Suppressor macrophage treated with lipopolysaccharide for 4 hours (primary cell): ENCODE data around the gene STX16.

ENCODE experiments used
- DNase-seq: peaks from one replicate; pipeline ENCODE4 v3.0.0-alpha.2; 2020

STX16 gene

DNA sequence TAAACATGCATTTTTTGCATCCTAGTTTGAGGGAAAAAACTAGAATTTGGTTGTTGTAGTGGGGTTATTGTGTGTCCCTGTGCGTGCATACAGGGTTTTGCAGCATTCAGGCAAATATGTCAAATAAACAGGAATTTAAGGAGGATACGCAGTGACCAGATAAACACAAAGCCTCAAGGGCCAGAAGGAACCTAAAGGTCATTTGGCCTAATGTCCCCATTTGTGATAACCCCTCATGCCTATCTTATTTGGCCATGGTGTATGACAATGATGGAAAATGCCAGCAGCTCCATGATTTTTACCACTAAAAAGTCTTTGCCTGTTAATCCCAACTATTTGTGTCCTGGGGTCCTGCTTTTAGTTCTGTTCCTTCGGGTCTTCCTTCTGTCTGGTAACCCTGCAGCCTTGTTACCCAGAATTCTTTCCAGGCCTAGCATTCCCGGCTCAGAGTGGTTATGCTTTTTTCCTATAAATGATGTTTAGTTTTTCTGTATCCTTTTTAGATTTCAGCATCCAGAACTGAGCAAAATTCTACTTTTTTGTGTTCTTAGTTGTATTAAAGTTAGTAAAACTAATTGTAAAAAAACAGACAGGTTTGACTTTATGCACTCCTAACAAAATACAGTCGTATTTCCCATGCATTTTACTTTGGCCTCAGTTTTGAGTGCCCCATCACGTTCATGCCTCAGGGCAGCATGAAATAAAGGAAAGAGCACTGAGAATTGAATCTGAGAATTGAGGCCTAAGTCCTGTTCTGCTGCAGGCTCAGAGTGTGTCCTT lies 4.4 kb downstream of the STX16 start:
- DNase-seq: no peak

DNA sequence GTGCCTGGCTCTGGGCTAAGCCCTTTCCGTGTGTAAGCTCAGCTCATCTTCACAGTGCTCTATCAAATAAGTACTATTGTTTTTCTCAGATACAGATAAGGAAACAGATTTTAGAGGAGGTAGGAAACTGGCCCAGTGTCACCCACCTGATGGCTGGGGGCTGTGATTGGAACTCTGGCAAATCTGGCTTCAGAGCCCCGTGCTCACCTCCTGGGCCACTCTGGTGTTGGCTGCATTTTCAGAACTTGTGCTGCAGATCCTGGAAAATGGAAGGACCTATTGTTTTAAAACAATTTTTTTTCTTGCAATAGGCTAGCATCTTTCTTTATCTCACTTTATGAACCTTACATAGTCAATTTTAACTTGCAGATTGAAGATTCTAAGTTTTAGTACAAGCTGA lies 5.7 kb downstream of the STX16 start:
- DNase-seq: no peak

DNA sequence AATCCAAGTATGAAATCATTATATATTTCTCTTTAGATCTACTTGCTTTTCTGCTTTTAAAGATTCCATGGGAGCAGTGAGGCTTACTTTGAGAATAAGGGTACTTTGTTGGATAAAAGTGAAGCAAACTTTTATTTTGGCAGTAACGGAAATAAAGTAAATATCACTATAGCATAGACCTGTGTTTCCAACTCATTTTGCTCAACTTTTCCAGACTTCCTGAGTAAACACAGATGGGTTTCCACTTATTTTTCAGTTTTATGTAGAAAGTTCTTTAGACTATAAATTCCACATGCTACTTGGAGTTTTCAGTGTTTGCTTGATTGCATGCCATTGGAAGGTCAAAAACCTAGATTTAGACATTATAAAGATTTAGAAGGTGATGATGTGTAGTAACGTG lies 6.2 kb downstream of the STX16 start:
- no peak for DNase-seq

DNA sequence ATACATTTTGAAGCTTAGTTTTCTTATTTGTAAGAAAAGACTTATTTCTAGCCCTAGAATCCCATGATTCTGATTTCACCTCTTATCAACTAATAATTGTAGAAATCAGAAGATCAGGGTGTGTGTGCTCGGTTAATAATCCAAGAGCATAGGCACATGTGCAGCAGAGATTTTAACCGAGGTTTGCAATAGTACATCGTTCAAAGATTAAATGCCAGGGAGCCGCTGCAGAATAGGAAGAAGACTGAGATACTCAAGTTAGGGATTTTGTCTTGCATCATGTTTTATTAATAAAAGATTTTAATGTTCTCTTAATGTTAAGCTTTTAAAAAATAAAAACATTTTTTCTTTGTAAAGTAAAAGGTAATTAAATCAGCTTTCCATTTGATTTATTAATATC lies 6.9 kb downstream of the STX16 start:
- DNase-seq: no peak

DNA sequence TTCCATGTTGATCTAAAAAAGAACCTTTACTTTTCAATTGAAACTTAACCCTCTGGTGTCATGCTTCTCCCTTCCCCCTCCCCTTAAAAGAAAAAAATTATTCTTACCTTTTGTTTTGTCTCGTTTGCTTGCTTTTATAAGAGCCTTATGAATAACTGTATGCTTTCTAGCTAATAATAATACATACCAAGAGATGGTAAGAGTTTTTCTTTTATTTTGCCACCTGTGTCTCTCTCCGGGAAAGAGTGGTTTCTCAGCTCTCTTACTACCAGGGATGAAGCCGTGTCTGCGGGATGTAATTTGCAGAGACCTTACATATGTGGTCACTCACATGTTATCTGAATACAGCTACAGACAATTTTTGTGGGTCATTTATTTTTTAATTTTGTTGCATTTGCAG lies 7.7 kb downstream of the STX16 start:
- DNase-seq: no peak

DNA sequence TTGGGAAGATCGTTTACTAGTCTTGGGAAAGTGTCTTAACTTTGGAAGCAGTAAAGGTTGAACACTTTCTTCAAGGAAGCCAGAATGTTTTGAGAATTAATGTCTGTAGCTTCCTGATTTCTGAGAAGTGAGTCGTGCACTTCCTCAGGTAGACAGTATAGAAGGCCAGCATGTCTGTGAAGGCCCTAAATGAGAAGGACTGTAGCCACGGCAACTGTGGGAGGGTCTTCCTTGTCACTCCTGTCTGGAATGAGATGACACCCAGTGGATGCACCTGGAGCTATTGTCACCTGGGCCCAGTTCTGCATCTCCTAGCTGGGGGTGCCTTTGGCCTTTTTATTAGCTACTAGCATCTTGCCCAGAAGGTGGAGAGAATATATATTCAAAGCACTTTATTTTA lies 8.8 kb downstream of the STX16 start:
- DNase-seq: no peak

DNA sequence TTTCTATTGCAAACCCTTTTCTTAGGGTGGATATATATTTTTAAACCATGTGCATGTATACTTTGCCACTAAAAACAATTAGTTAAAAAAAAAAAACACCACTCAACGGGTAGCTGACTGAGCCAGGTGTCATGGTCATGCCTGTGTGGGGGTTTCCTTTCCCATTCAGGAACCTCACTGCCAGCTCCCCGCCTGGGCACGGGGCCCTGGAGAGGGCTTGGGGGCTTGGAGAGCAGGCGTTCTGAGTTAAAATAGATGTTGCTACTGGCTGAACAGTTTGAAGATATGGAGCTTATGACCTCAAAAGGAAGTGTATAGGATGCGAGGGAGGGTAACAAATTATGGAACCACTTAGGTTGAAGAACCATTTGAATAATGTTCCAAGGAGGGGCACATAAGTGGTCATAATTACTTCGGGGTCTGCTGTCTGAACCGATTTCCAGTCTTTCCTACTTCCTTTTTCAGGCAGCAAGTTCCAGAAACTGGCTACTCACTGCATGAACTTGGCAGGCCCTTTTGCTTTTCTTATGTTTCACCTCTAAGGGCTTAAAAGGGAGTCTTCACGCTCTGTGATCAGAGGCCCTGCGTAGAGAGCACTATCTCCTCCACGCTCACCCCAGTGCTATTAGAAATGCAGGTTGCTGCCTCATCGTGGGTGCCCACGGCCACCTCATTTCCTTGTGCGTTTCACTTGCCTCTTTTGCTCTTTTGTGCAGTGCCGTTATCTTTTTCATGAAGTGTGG lies 9.9 kb downstream of the STX16 start:
- no peak for DNase-seq

DNA sequence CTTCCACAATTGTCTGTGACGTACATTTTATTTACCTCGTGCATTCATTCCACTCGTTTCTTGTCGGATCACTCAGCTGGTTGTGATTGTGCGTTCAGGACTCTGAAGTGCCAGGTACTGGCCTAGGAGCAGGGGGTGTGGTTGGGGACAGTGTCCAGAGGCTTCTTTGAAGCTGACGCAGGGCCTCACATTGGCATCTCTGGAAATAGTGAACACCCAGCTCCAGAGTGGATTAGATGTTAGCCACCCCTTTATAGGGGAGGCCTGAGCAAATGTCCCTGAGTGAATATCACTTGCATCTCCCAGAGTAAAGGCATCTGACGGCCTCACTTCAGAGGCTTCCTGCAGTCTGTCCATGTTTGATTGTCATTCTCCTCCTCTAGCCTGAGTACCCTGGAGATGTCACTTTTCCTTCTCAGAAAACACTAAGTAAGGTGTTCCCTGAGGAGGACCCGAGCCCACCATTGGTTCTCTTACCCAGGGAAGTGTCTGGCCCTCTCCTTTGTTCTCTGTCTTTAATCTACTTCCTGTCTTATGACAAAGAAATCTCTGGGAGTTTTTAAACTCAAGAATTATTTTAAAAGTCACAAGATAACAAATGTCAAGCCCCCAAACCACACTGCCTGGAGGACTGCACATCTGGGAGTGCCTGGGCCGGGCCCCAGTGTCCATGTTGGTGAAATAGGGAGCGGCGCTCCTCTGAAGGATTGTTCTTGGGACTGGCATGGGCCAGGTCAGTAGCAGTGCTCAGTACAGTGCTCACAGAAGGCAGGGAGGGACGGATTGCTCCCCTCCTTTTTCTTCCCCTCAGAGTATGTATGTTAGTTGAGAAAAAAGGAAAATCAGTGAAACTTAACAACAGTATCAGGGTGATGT lies 10.8 kb downstream of the STX16 start:
- no peak for DNase-seq

DNA sequence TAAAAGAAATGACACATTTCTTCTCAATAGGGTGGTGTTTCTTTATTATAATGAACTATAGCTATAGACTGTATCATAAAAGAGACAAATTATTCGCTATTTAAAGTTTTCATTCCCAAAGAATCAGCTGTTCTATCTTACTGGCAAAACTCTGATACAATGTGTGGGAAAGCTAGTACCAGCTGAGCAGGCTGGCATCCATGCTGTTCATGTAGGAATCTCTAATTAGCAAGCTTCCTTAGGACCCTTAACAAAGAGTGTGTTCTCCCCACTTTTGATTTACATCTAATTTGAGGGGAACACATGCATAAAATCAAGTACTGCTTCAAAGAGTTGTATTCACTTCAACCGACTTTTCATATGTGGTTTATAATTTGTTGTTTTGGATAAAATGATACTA lies 13.2 kb downstream of the STX16 start:
- DNase-seq: no peak

DNA sequence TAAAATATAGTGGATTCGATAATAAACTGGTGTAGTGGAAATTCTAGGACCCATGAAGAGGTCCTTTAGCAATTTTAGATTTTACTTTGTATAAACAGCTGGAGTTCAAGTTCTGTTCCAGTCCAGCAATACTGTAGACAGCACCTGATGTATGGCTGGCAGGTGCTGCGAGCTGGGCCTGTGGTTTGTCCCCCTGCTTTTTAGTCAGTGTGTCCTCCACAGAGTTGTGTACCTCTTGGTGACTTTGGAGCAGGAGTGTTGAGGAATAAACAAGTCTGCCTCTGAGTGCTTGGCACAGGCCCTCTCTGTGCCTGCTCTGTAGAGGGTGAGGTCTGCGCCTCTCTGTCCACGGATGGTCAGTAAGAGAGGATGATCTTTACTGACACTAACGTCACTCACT lies 13.8 kb downstream of the STX16 start:
- DNase-seq: no peak

DNA sequence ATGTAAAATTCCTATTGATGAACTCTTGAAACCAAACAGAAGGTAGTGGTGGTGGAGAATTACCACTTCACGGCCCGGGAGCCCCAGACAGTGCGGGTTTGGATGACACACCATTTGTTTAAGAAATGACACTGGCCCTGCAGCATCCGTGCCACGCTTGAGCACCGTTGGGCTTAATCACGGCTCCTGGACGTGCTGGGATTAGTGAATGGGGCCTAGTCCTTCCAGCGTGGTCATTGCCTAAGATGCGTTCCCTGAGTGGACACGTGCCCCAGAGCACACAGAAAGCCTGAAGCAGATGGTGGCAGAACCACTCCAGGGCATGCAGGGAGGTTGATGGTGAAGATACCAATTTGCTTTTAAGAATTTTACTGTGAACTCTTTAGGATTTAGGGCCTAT lies 14.5 kb downstream of the STX16 start:
- no peak for DNase-seq

DNA sequence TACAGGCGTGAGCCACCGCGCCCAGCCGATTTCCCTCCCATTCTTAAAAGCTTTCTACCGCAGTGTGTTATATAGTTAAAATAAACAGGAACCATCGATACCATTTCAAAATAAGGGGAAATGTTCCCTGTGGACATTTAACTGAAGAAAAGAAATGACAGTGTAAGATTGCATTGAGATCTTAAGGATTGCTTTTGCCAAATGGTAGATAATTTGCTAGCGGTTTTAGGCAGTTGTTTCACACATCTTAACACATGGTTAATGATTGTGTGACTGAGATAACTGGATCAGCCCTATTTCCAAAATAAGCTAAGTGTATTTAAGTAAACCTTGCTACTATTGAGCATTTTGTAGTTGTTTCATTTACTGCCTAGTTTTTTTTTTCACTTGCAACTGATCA lies 15.6 kb downstream of the STX16 start:
- no peak for DNase-seq

DNA sequence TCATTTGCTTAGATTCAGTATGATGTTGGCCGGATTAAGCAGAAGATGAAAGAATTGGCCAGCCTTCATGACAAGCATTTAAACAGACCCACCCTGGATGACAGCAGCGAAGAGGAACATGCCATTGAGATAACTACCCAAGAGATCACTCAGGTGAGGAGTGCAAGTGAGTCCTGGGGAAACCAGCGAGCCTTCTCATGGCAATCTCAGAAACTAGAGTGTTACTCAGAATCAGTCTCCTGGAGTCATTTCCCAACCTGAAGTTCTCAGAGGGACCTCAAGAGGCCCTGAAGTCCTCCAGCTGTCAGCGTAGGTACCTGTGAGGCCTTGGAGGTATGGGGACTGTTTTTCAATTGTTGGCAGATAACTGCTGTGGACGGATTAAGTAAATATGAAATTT lies 16.9 kb downstream of the STX16 start:
- DNase-seq: no peak

DNA sequence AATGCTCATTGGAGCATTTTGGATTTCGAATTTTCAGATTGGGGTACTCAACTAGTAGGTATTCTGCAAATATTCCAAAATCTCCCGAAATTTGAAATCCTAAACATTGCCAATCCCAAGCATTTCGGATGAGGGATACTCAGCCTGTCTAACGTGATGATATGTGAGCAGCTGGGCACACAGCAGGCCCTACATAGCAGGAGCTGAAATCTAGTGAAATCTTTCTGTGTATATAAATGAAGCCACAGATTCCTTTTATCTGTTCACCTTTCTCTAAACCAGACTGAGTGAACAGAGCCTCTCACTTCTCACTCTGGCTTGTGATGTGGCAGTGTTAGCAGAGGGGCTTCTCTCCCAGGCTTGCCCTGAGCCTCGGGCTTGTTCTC lies 17.8 kb downstream of the STX16 start:
- no peak for DNase-seq

DNA sequence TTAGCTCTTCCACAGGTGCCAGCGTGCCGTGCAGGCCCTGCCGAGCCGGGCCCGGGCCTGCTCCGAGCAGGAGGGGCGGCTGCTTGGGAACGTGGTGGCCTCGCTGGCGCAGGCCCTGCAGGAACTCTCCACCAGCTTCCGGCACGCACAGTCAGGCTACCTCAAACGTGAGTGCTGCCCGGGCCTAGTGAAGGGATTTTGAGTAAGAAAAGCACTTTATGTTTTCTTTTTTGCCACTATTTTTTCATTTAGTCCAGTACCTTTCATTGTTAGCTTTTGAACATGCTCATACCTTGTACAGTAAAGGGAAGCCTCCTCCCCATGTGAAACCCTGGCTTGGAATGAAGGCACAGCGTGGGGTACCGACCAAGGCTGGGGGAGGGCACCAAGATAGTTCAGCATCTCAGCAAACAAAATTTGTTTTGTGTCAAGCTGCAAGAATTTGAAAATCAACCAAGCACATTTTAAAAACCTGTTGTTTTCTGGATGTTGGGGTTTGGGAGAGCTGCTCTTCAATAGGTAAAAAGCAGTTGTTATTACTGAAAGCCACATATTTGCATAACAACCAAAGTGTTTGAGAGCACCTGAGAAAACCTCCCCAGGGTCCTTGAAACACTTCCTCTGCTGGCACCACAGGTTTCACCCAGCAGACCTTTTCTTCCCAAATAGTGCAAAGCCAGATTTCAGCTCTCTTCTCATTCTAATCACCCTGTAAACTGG lies 18.4 kb downstream of the STX16 start:
- DNase-seq: no peak

DNA sequence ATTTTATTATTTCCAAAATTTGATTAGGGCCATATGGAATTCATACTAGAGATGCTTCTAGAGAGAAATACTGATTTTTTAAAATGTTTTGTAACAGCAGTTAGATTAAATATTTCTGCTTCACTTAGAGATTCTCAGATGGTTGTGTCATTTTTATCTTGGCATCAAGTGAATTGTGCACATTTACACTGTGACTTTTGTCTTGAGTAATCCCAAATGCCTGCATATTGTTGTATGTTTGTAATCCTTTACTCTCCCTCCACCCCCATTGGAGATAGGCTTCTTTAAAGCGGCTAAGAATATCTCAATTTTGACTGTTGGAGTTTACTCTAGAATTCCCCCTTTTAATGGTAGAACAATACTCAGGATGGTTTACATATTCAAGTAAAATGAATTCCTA lies 19.0 kb downstream of the STX16 start:
- no peak for DNase-seq

DNA sequence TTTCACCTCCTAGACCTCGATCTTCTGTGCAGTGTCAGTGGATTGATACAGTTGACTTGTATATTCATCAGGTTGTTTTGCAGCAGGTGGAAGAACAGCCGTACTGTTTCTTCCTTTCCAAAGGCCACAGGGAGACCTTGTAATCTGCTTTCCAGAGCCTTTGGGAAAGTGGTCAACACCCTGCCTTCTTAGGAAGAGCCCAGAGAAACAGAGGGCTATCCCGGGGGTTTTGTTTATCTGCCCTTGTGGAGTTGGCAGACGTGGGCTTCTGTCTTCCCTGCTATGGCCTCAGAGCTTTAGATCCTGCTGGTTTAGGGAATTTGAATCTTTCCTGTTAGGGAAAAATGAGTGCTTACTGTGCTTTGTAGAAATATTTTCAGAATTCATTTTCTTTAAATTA lies 19.6 kb downstream of the STX16 start:
- DNase-seq: no peak

DNA sequence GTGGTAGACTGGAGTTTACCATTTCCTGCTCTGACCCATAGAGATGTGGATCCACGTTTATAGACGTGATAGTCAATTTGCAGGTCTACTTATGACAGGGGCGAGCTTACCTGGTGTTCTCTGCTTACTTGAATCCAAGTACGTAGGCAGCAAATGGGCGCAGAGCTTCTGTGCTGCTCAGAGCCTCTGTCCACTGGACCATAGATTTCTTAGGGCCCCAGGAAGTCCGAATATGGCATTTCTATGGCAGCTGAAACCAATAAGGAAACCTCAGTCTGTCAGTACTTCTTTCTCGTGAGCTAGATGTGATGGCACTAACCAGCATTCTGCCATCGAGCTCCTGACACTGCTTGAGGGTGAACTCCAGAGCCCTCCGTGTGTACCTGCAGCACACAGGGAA lies 22.0 kb downstream of the STX16 start:
- DNase-seq: no peak

DNA sequence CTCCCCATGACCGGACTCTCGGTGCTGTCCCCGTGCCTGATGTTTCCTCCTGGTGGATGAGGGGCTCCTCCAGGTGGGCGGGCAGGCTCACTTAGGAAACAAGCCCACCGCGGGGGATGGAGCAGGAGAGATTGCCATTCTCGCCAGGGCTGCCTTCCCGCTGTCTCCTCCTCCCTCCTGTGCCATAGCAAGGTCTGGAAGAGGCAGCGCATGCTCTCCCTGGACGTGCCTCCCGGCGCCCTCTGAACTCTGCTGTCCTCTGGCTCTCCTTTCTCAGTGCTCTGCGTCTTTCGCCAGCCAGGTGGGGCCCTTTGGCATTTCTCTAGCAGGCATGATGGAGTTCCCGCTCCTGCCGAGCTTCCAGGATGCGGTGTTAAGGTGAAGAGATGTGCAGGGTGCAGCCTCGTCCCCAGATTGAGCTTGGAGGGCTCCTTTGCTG lies 24.1 kb downstream of the STX16 start:
- DNase-seq: no peak

DNA sequence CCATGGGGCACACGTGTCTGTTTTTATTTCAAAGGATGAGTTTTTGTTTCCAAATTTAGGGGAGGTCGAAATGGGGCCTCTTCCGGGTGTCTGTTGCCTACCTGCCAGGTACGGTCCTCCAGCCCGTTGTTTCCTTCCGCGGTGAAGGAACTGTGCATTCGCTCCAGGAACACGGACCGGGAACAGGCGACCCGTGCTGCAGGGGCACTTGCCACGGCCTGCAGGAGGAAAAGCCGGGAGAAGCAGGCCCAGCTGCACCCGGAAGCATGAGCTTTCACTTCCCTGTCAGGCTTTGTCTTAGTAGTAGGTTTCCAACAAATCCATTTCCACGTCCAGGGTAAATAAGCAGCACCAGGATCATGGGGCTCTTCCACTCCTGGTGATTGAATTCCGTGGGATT lies 24.6 kb downstream of the STX16 start:
- DNase-seq: no peak

DNA sequence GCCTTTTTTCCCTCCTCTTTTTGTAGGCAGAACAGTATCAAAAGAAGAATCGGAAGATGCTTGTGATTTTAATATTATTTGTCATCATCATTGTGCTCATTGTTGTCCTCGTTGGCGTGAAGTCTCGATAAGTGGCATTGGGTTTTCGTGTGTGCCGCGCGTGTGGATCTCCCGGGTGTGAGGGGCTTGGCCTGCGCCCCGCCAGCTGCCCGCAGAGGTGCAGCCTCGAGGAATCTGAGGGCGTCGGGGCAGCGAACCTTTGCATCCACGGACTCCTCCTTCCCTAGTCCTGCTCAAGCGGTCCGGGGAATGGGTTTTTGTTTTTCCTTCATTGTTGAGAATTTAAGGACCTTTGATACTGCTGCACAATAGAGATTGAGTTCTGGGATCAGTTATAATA lies 25.1 kb downstream of the STX16 start:
- no peak for DNase-seq

DNA sequence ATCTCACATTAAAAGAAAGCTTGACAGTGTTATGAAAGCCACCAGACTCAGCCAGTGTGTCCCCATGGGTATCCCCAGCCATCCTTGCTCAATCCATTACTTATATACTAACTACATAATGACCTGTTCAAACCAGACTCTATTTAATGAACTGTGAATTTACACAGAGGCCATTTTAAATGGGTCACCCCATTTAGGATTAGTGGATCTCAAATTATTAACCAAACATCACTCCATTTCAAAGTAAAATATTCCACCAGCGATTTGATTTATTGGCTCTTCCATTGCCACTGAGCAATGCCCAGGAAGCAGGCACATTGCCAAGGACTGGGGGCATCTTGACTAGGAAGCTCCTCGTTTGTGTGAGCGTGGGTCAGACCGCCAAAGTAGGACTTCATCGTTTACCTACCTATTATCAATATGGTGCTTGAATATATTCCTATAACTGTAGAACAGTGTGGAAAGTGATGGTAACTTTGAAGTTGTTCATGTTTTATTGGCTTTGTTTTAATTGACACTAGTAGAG lies 26.1 kb downstream of the STX16 start:
- DNase-seq: no peak

DNA sequence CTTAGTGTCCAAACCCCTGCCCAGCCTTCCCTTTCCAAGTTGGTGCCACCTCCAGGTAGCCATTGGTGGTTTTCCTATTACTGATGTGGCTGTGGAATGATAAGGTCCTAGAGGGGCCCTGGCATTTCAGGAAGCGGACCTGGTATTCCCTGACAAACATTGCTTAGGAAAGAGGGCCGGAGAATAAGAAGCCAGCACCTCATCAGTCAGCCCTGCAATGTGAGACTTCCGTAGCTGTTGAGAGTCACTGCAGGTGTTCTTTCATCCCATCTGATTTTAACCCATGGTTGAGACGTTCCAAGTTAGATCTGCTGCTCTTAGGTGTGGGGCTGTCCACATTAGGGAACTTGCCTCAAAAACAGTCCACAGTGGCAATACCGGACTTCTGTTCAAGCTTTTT lies 26.7 kb downstream of the STX16 start:
- DNase-seq: no peak
